HG03025 (cell line): Measurements from ENCODE around the gene CNOT3.
A peak's percentile ranks its signal among the peaks of the same experiment; 100 is the strongest.

Experiments used
- ATAC-seq: cut with Tn5 transposase; IDR thresholded peaks from one replicate; pipeline ENCODE4 v1.9.1; 2021; ENCODE audit warnings: mild to moderate bottlenecking, moderate library complexity; ENCODE audit not compliant: unreplicated experiment, low FRiP score

CNOT3 gene

GRCh38 chr19:54115109-54116063 lies 22.2 kb upstream of the CNOT3 start, which contains the start of the genes PRPF31 and TFPT:
Gene PRPF31, plus strand, starts transcription at chr19:54115754. Its CDS starts 2,525 bp downstream, at chr19:54118279.
Gene TFPT, minus strand, starts transcription at chr19:54115657. Its CDS starts 388 bp downstream, at chr19:54115269.
- peak; percentile 81 for ATAC-seq

- ATAC-seq = no peak
Observed at GRCh38 chr19:54121259-54121658, 16.3 kb upstream of the CNOT3 start.

GRCh38 chr19:54123682-54124081 lies 13.9 kb upstream of the CNOT3 start:
- no peak for ATAC-seq

- no peak for ATAC-seq
Observed at GRCh38 chr19:54124393-54124792, 13.2 kb upstream of the CNOT3 start.

- ATAC-seq = no peak
Observed at GRCh38 chr19:54125713-54126112, 11.8 kb upstream of the CNOT3 start.

GRCh38 chr19:54127688-54128440 lies 9.7 kb upstream of the CNOT3 start:
- ATAC-seq = no peak

- no peak for ATAC-seq
Observed at GRCh38 chr19:54128441-54128725, 9.2 kb upstream of the CNOT3 start.

GRCh38 chr19:54128796-54129616 lies 8.6 kb upstream of the CNOT3 start:
- ATAC-seq = no peak

- no peak for ATAC-seq
Observed at GRCh38 chr19:54129617-54129996, 8.0 kb upstream of the CNOT3 start.

GRCh38 chr19:54133312-54133956 lies 4.1 kb upstream of the CNOT3 start:
- ATAC-seq = no peak

GRCh38 chr19:54133957-54134590 lies 3.5 kb upstream of the CNOT3 start:
- ATAC-seq = no peak

GRCh38 chr19:54136086-54136863 lies 1.3 kb upstream of the CNOT3 start:
- no peak for ATAC-seq

GRCh38 chr19:54136864-54137698 lies 481 bp upstream of the CNOT3 start:
- peak; percentile 77 for ATAC-seq

- no peak for ATAC-seq
Observed at GRCh38 chr19:54138489-54139256, 1.1 kb downstream of the CNOT3 start.

- no peak for ATAC-seq
Observed at GRCh38 chr19:54141356-54141755, 3.8 kb downstream of the CNOT3 start.

GRCh38 chr19:54142166-54142780 lies 4.7 kb downstream of the CNOT3 start:
- ATAC-seq = no peak
